T-helper 1 cell (primary cell): ENCODE data around the gene DENND10.
"Not testable (repeated sequence)": the region's sequence is repeated elsewhere in the genome, so short reads cannot be mapped to it uniquely, and the experiment has no call there.

Experiments used
- DNase-seq, 5 donors: peaks; one replicate each; pipeline ENCODE4 v3.0.0-alpha.2; 2012 to 2020
- total RNA-seq, 4 donors: gene quantifications; one replicate each; lab custom pipeline; 2026; lab: John Stamatoyannopoulos, UW

The DENND10 gene, protein sequence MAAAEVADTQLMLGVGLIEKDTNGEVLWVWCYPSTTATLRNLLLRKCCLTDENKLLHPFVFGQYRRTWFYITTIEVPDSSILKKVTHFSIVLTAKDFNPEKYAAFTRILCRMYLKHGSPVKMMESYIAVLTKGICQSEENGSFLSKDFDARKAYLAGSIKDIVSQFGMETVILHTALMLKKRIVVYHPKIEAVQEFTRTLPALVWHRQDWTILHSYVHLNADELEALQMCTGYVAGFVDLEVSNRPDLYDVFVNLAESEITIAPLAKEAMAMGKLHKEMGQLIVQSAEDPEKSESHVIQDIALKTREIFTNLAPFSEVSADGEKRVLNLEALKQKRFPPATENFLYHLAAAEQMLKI
- 25.0 to 40.2 (median 28.5) reads per million in 4 donors for total RNA-seq

DNA sequence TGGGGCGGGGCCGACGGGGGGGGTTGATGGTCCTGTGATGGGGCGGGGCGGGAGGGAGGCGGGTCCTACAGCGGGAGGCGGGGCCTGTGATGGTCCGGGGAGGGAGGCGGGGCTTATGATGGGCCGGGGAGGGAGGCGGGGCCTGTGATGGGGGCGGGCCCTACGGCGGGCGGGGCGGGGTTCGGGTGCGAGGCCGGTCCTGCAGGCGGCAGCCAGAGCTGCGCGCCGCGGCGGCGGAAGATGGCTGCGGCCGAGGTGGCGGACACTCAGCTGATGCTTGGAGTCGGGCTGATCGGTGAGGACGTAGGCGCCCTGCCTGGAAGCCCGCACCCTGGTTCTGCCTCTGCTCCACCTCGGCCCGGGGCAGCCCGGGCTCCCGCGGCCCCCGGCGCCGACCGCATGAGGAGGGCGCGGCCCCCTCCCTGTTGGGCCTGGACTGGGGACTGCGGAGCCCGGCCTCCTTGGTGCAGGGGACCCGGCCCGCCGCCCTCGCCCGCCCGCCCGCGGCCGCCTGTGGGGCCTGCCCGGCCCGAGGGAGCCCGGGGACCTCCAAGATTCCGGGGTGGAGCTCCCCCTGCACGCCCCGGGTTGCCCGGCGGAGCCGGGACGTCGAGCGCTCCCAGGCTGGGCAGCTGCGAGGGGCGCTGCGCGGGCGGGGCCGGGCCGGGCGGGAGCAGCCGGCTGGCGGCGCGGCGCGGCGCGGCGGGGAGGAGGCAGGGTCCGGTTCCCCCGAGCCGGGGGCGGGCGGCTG lies at the start of gene DENND10:
Gene DENND10 (plus strand): TSS at position 211 of the 751 bp plus-strand sequence. CDS start 30 bp downstream, at position 241.
- DNase-seq = peak; percentile 64 to 81 (median 74)

DNA sequence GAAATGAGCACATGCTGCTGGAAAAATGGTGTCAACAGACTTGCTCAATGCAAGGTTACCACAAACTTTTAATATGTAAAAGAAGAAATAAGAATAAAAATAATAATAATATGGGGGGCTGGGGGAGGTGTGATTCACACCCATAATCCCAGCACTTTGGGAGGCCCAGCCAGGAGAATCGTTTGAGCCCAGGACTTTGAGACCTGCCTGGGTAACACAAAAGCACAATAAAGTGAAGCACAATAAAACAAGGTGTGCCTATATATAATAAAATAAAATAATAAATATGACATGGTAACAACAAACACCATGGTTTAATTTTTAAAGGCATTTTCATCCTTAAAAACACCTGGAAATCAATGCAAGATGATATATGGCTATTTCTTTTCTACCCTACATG lies 48.4 kb upstream of the DENND10 start:
- no peak for DNase-seq

DNA sequence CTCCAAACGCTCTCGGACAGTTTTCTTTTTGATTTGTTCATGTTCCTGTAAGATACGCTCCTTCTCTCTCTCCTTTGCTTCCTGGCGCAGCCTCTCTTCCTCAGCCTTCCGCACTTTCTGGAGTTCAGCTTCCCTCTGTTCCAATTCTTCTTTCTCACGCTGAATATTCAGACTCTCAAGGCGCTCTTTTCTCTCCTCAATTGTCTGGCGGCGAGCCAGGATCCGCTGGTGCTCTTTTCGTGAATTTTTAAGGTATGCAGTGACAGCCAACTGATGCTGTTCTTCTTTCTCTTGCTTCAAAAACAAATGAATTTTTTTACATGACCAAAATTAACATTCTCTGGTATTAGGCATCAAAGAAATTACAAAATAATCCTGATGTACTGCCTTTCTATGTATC lies 45.9 kb upstream of the DENND10 start:
- DNase-seq = no peak

DNA sequence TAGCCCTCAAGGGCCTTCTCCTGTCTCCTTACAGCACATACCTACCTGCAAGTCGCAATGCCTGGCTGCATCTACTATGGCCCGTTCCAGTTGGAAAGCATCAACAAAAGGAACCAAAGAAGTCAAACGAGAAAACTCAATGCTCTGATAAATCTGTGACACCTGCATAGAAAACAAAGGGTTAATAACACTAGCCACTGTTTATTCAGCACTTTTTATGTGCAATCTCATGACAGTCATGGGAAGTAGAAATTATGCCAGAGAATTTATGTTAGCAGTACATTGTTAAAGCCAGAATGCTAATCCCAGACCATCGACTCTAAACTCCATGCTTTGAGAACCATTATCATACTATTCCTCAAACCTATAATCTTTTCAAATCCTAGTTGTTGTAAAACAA lies 44.4 kb upstream of the DENND10 start:
- DNase-seq = no peak

DNA sequence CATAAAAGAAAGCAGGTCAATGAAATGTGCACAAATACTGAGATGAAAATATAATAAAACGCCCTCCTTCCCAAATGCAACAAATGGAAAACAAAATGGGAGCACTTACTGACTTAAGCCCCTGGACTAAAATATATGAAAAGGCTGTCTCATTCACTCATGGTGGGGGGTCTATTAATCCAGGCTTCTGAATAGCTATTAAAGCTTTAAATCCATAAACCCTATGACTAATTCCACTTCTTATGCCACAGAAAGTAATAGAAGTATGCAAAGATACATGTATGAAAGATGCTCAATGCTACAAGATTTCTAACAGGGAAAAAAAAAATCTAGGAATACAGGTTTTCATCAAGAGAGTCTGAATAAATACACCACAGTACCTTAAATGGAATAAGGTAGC lies 43.8 kb upstream of the DENND10 start:
- no peak for DNase-seq

DNA sequence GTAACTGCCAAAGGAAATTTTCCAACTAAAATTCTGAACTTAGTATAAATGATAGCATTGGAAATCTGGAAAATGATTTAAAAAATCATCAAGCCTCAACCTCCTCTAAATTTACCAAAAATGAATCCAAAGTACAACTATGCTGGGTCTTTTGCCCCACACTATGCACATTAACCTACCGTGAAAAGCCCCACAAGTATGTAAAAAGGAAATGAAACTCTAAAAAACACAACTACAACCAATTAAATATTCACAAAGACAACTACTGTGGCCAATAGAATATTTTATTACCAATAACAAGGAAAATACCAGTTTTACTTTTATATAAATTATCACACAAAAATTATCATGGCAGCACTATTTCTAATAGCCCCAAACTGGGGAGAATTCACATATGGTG lies 42.6 kb upstream of the DENND10 start:
- DNase-seq = no peak

DNA sequence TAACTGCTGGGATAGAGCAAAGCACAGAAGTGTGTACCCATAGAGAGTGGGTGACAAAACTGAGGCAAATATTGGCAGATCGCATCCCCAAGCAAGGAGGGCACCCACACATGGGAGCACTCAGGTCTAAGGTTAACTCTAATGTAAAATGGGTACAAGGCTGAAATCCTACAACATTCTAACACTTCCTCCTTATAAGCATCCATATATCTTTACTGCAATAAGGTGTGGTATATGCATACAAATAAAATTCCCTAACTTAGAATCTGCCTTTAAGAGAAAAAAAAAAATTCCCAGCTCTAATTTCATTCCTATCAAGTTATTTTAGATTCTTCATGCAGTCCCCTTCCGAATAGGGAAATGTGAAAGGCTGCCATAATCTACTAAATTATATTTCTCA lies 42.0 kb upstream of the DENND10 start:
- DNase-seq = no peak

DNA sequence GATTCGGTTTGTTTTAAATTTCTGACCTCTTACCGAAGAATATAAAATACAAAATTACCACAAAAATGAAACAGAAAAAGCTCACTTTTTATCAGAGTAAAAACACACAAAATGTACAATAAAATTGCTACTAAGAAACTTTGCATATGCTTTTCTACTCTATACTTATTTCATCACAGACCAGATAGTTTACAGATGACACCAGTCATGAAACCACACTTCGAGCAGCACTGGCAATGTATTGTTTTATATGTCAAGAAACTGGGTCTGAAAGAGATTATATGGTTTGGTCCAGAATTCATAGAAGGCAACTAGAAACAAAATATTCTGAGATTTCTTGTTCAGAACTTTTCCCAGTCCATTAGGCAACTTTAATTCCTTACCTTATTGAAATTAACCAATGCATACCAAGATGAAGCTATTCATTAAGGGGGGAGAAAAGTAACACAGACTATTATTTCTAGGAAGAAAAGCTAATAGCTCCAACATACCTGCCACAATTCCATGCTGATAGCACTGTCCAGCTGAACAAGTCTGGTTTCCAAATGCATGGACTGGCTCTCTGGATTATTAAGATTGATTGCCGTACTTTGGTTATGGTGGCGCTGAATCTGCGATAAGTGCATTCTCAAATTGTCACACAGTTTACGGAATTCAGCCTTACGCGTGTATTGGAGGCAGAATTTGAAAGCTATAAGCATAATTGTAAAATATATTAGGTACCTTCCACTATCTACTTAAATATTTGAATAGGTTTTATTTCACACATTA lies 33.3 kb upstream of the DENND10 start:
- DNase-seq = no peak

DNA sequence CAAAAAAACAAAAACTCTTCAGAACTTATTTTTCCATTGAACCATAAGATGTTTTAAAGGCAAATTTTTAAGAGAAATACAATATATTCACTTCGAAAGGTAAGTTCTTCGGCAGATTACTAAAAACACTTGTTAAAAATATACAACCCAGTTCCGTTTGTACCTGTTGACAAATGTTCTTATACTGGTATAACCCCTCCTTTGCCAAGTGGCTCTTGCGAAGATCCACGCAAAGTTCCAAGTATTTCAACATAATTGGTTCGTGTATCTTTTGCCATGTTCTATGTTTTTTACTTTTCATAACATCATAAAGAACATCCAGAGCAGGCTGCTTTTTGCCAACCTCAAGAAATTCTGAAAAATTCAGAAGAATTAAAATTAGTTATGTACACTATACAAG lies 30.3 kb upstream of the DENND10 start:
- no peak for DNase-seq

DNA sequence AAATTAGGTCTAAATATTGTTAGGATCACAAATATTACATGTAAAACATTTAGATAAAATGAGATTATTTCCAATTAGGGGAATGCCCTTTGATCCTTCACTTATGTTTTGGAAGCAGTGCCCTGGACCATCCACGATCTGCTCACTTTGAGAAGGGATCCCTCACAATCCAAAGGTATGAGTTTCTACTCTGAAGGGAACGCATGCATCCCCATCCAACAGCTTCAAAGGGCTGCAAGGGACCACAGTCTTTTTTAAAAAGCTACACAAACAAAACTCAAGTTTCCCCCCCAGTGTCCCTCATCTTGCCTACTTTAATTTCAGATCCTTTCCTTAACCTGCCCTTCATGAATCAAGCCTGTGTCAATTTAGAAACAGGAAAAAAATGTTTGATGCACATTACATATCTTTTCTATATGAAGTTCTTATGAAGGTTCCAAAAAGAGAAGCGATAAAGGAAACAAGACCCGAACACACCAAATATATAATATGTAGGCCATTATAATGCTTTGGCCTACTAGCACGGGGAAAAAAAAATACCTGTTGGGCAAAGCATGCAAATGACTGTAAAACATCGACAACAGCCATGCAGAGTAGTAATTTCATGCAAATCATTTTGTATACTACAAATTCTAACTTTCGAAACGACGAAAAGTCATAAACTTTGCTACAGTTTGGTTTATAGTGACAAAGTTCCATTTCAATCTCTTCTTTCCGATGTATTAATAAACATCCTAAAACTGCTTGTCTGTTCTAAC lies 25.3 kb upstream of the DENND10 start:
- DNase-seq = no peak

DNA sequence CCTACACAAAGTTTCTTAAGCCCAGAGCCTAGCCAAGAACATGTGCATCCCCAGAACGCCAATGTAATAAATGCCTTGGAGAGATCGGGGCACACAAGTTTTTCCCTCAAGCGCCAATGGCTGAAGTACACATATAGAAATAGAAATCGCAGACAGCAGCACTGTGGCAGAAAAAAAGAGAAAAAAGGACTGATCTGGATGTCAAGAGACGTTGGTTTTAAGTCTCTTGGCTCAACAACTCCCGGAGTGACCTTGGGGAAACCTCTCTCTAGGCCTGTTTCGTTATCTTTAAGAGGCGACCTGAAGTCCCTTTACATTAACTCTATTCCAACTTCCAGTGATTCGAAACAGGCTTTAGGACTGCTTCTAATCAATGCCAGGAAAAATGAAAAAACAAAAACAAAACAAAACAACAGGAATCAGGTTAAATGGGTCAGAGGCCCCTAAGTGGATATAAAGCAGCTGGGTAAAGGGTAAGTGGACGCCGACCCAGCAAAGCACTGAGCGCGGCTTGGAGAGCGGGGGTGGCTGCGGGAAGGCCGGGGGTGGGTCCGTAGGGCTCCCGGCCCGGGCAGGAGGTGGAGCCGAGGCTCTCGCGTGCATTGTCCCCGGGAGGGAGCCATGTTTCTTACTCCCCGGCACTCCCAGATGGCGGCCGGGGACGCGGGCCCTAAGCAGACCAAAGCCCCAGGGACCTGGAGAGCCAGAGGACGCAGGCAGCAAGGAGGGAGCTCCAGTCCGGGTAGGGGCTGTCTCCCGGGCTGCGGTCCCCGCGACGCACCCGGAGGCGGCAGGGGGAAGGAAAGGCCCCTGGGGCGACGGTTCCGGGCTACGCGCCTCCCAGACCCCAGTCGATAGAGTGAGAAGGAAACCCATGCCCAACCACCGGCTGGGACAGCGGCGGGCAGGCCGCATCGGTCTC lies 24.1 kb upstream of the DENND10 start:
- DNase-seq = peak; percentile 34 to 78 (median 56)

DNA sequence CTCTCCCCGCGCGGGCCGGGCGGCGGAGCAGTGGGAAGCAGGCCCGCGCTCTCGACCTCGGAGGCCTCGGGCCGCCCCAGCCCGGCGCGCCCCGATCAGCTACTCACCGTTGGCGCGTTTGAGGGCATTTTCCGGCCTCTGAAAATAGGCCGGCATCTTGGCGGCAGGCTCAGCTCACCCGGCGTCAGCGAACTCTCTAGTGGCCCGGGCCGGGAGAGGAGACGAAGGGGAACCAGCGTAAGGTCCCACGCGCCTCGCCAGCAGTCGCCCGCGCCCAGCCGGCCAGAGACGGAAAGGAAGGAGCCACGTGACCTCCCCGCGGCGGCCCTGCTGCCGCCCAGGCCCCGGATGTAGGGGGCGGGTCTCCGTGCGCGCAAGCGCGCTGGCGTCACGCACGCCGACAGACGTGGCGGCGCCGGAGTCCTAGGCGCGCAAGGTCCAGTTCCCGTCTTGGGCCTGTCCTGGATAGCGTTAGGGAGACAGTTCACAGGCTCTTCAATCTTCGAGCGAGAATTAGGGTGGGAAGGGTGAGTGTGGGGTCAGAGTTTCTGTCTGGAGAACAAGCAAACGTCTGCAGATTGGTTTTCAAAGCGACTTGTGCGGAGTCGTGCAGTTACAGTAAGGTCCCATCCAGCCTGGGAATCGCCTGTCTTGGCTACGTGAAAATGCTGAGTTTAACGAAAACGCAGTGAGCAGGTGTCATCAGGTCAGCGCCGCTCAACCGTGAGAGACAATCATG lies 23.2 kb upstream of the DENND10 start, which contains the start of gene EIF3A:
Gene EIF3A (minus strand): TSS at position 297 of the 739 bp plus-strand sequence. CDS start 141 bp downstream, at position 156.
- DNase-seq = peak; percentile 81 to 94 (median 86)

DNA sequence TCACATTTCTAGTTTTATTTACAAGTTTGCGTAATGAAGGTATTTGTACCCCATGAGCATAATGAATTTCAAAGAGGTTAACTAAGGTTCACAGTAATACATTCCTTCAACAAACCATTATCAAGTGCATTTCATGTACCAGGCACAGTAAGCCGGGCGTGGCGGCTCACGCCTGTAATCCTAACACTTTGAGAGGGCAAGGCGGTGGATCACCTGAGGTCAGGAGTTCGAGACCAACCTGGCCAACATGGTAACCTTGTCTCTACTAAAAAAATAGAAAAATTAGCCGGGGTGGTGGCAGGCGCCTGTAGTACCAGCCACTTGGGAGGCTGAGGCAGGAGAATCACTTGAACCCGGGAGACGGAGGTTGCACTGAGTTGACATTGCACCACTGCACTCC lies 19.0 kb upstream of the DENND10 start:
- no peak for DNase-seq

DNA sequence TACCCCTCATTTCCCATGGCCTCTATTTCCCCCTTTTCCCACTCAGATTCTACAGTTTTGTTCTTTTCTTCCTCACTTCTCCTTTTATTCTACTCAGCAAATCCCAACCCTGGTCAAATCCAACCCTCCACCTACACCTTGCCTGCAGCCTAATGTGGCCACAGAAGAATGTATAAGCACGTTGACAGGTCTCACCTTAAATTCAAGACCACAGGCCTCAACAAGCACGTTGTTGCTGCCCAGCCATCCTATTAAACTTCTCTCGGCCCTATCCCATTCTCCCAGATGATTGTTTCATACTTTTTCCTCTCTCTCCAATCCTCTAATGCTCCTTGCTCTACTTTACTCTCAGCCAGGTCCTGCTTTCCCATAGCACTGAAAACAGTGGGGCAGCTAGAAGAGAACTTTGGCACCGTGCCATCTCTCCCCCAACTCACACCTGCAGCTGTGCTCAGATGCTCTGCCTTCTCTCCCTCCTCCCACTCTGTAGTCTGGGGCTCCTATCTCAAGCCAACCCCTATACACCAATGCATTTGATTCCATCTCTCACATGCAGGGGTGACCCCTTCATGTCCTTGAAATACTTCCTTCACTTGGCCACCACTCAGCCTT lies 16.5 kb upstream of the DENND10 start:
- DNase-seq = no peak

DNA sequence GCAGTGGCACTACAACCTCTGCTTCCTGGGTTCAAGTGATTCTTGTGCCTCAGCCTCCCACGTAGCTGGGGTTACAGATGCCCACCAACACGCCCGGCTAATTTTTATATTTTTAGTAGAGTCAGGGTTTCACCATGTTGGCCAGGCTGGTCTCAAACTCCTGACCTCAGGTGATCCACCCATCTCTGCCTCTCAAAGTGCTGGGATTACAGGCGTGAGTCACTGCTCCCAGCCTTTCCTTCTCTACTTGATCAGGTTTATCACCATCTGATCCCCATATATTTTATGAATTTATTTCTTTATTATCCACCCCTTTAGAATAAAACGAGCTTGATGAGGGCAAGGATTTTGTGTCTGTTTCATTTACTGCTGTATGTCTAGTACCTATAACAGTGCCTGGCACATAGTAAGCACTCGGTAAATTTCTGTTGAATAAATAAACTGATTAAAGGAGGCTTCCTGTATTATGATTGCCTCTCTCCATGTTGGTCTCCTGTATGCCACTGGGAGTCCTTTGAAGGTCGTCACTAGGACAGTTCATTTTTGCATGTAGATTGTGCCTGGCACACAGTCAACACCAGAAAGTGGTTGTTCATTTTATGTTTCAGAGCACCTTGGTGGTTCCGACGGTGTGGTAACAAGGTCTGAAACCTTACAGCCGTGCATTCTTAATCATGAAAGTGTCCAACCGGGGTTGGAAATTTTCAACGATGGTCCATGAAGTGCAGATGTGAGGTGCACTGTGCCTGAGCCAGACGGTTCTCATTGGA lies 13.7 kb upstream of the DENND10 start:
- DNase-seq = peak in 4 of 5 donors; percentile 18 to 87 (median 32)

DNA sequence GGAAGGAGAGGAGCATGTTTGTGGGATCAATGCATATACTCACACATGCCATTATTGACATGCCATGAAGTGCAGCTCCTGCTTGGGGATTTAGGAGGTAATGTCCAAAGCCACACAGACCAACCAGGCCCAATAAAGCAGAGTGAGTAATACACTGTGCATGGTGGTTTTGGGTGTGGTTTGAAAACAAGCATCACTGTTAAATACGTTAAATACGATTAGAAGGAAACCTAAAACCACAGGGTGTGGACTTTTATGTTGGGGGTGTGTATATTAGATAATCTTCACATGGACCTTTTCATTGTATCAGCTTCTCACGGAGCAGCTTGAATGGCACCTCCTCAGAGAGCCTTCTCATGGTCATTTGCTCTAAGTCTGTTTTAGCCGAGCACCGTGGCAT lies 12.9 kb upstream of the DENND10 start:
- DNase-seq = peak; percentile 16 to 91 (median 47)

DNA sequence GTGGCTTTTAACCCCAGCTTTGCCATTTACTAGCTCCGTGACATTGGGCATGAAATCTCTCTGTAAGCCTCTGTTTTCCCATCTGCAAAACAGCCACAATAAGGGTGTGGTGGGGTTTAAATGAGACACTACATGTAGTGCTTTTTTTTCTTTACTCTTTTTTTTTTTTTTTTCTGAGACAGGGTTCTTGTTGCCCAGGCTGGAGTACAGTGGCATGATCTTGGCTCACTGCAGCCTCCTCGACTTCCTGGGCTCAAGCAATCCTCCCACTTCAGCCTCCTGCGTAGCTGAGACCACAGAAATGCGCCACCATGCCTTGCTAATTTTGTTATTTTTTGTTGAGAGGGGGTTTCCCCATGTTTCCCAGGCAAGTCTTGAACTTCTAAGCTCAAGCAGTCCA lies 8.3 kb upstream of the DENND10 start:
- DNase-seq = peak in 1 of 5 donors; percentile 61

DNA sequence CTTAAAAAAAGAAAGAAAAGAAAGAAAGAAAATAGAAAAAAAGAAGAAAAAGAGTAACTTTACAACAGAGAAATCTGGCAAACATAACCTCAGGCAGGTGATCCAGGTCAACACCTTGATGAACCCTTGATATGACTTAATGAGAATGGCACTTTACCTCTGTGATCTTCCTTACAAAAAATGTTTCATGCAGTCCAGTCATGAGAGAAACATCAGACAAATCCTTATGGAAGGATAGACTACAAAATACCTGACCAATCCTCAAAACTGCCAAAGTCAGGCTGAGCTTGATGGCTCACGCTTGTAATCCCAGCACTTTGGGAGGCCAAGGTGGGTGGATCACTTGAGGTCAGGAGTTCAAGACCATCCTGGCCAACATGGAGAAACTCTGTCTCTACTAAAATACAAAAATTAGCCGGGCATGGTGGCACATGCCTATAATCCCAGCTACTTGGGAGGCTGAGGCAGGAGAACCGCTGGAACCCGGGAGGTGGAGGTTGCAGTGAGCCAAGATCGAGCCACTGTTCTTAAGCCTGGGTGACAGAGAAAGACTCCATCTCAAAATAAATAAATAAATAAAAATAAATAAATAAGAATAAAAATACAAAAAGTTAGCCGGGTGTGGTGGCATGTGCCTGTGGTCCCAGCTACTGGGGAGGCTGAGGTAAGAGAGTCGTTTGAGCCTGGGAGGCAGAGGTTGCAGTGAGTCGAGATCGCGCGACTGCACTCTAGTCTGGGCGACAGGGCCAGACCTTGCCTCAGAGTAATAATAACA lies 7.1 kb upstream of the DENND10 start:
- not testable (repeated sequence) for DNase-seq
